ENCODE results near the gene LRRFIP1.

LRRFIP1 gene

DNA sequence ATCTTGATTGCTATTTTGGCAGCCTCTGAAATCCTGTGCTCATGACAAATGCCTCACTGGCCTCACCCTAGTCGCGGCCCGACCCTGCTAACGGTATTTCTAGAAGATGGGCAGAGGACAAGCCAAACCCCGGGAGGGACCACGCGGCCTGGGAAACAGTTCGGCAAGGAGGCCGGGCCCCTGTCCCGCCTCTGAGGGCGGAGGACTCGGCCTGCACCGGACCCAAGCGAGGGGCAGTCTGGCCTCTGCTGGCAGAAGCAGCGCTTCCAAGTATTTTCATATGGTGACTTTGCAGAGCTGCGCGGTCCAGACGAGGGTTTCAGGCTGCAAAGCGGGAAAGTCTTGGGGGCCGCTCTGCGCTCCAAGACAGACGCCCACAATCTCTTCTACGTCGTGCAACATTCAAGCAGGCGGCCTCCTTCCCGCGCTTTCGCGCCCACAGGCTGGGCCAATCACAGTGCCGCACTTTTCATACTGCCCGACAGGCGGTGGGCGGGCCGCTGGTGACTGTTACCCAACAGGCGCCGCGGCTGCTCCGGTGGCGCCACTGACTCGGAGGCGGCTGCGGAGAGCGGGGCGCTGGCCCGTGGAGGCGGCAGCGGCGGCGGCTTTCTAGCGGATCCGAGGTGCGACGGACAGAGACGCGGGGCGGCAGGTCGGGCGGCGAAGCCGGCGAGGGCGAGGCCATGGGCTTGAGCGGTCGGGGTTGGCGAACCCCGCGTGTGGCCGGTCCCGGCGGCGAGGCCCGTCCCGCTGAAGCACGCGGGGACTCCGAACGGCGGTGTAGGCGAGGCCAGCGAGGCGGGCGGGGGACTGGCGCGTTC, 171.1 kb downstream of the LRRFIP1 start, which contains the start of gene RBM44:
TSS of gene RBM44 (plus strand) at position 544 of the 824 bp plus-strand sequence. CDS start 14,831 bp downstream, outside the sequence.
- no peak for DNase-seq

DNA sequence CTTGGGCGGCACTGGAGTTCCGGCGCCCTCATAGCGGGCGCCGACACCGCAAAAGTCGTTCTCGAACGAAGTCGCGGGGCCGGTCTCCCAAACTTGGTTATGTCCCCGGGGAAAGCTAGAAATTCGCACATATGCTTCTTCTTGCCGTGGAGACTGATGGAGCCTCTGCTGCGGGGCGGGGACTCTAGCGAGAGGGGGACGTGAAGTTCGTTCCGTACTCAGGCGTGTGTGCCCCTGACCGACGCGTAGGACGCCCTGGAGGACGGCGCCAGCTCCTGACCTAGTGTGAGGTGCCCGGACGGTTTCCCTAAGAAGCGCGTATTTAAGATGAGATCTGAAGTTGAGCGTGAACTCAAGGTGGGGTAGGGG, 171.7 kb downstream of the LRRFIP1 start:
- no peak for DNase-seq

GRCh38 chr2:237801466-237801865, 174.1 kb downstream of the LRRFIP1 start:
- DNase-seq, result no peak

- no peak for DNase-seq
Observed at GRCh38 chr2:237806334-237806733, 178.9 kb downstream of the LRRFIP1 start.

- DNase-seq, result no peak
Observed at GRCh38 chr2:237815637-237816036, 188.2 kb downstream of the LRRFIP1 start.

GRCh38 chr2:237816531-237816930, 189.1 kb downstream of the LRRFIP1 start:
- no peak for DNase-seq

- DNase-seq, result peak; percentile 5
Observed at GRCh38 chr2:237818066-237818473, 190.7 kb downstream of the LRRFIP1 start.

DNA sequence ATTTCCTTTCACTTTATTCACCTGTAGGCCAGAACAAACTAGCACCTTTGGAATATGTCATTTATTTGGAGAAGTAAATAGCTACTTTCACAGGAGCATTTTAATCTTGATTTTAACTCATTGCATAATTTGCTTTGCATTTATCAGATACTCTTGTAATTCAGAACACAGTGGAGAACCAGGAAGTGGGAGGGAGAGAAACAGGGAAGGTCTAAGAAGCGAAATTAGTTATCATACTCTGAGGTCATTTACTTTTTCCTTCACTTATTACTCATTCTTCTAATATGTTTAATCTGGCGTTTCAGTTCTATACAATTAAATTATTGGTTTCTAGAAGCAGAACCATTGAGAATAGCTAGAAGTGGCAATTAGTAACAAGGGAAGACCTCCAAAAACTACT, 191.8 kb downstream of the LRRFIP1 start:
- no peak for DNase-seq

DNA sequence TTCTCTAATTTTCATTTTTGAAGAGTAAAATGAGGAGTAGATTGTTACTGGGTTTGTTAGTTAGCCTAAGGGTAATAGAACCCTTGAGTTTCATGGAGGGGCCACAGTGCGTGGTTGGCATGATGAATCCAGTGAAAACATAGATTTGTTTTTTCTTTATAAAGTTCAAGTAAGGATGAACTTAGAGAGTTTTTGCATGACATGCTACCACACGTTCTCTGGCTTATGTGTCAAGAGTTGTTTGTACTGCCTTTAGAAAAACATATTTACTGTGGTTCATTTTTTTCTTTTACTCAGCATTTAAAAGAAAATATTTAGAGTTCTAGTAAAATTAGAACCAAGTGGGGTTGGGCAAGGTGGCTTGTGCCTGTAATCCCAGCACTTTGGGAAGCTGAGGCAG, 193.0 kb downstream of the LRRFIP1 start:
- no peak for DNase-seq

DNA sequence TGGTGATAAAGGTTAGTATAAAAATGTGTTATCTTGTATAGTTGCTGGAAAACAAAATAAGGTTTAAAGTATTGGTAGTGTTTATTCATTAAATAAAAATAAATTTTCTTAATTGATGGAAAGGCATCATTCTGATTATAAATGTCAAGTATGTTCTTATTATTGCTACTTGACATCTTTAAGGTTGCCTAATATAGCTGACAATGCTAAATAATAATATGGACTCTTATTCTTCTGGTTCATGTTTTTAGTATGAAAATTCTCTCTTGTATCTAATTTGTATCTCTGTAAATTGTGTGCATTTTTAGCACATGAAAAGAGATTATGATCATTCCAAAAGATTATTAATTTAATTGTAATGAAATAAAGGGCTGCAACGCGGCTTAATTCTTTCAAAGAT, 196.2 kb downstream of the LRRFIP1 start:
- DNase-seq, result no peak

GRCh38 chr2:237824085-237824484, 196.7 kb downstream of the LRRFIP1 start:
- DNase-seq, result no peak

GRCh38 chr2:237827421-237827987, 200.1 kb downstream of the LRRFIP1 start:
- DNase-seq, result no peak

Measured in T1000 (cell line).